Progenitor cell of endocrine pancreas (in vitro differentiated cells): Measurements from ENCODE around the gene HDAC6. TPM values are rescaled to one million over a fixed set of nuclear protein-coding genes. Genes with fewer than 3 reads are reported as not detected.

Experiments
- DNase-seq: peaks from one replicate; pipeline ENCODE4 v3.0.0; 2021; ENCODE audit warnings: low spot score; ENCODE audit not compliant: unreplicated experiment
- H3K27ac Mint-ChIP-seq: 2 replicates; pipeline ENCODE4 v1.8.0; 2021; ENCODE audit warnings: mild to moderate bottlenecking, moderate library complexity, mixed read lengths
- H3K27me3 Mint-ChIP-seq: 2 replicates; pipeline ENCODE4 v1.8.0; 2021; ENCODE audit warnings: mixed read lengths
- H3K36me3 Mint-ChIP-seq: 2 replicates; pipeline ENCODE4 v1.8.0; 2022; ENCODE audit warnings: mixed read lengths; ENCODE audit not compliant: insufficient read depth
- H3K4me1 Mint-ChIP-seq: 2 replicates; pipeline ENCODE4 v1.8.0; 2021; ENCODE audit warnings: low read depth, mixed read lengths
- H3K4me3 Mint-ChIP-seq: 2 replicates; pipeline ENCODE4 v1.8.0; 2021; ENCODE audit warnings: low read depth, mild to moderate bottlenecking, moderate library complexity, mixed read lengths
- H3K9me3 Mint-ChIP-seq: 2 replicates; pipeline ENCODE4 v1.8.0; 2021; ENCODE audit warnings: low read depth, mixed read lengths
- CTCF ChIP-seq: fragments of 200-600 bp; sonication (generic); IDR thresholded peaks from one replicate; pipeline ENCODE4 v1.5.0; 2021; ENCODE audit warnings: antibody characterized with exemption, mild to moderate bottlenecking; ENCODE audit not compliant: unreplicated experiment
- total RNA-seq: library from RNA; stranded (reverse); gene quantifications from 2 replicates; pipeline ENCODE4 v1.2.1, GENCODE V29; 2021

Gene HDAC6
- total RNA-seq, 1 donor from 2014 or later = 261 TPM

- Mint-ChIP-seq H3K4me1 (no peaks in the 10 kb centered on the region), H3K4me3 (no peak overlapping the region), H3K27me3 (peaks cover 60% of the 10 kb centered on the region), H3K27ac (no peak overlapping the region), H3K36me3 (peaks cover 9% of the 10 kb centered on the region), H3K9me3 (peaks cover 6% of the 10 kb centered on the region)
- TF ChIP-seq CTCF = no peak
- DNase-seq = no peak
Observed at GRCh38 chrX:48831136-48831908, 29.5 kb downstream of the HDAC6 start.

DNA sequence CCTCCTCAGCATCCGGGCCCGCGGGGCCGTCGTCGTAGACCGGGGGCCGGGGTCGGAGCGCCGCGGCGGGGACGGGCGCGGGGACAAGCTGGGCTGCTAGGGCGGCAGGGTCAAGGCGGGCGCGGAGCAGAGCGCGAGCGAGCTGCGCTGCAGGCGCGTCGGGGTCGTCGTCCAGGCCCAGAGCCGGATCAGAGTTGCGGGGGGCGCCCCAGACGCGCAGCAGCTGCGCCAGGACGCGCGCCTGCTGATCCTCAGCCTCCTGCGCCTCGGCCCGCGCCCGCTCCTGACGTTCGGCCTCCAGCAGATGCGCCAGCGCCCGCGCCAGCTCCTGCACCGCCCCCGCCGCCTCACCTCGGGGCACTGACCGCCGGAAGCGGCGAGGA lies 30.0 kb downstream of the HDAC6 start:
- Mint-ChIP-seq H3K4me3 (no peak overlapping the region), H3K27ac (no peak overlapping the region), H3K4me1 (no peaks in the 10 kb centered on the region), H3K36me3 (peaks cover 9% of the 10 kb centered on the region), H3K27me3 (peaks cover 63% of the 10 kb centered on the region), H3K9me3 (peaks cover 8% of the 10 kb centered on the region)
- no peak for TF ChIP-seq CTCF
- no peak for DNase-seq

- Mint-ChIP-seq H3K4me3 (peak overlapping the region; percentile 71), H3K36me3 (peaks cover under 1% of the 10 kb centered on the region), H3K9me3 (peaks cover 4% of the 10 kb centered on the region), H3K4me1 (no peaks in the 10 kb centered on the region), H3K27me3 (peaks cover 52% of the 10 kb centered on the region), H3K27ac (no peak overlapping the region)
- DNase-seq = no peak
- no peak for TF ChIP-seq CTCF
Observed at GRCh38 chrX:48833542-48834138, 31.8 kb downstream of the HDAC6 start.

GRCh38 chrX:48834383-48834709 lies 32.5 kb downstream of the HDAC6 start:
- H3K4me1 Mint-ChIP-seq = no peaks in the 10 kb centered on the region
- H3K9me3 Mint-ChIP-seq = peaks cover 4% of the 10 kb centered on the region
- H3K4me3 Mint-ChIP-seq = peak overlapping the region; percentile 71
- TF ChIP-seq CTCF = no peak
- H3K27ac Mint-ChIP-seq = no peak overlapping the region
- H3K36me3 Mint-ChIP-seq = no peaks in the 10 kb centered on the region
- DNase-seq = no peak
- peaks cover 48% of the 10 kb centered on the region for H3K27me3 Mint-ChIP-seq

GRCh38 chrX:48835524-48836329 lies 33.9 kb downstream of the HDAC6 start, which contains the start of gene PCSK1N:
TSS of gene PCSK1N (minus strand) at chrX:48835610. CDS start at chrX:48835532, 78 bp downstream.
- no peak for DNase-seq
- Mint-ChIP-seq H3K27me3 (peaks cover 36% of the 10 kb centered on the region), H3K4me1 (no peaks in the 10 kb centered on the region)

More at GRCh38 chrX:48835524-48836329, 33.9 kb downstream of the HDAC6 start, which contains the start of gene PCSK1N:
- Mint-ChIP-seq H3K27ac (peak within 1 kb of the TSS; percentile 64), H3K36me3 (no peaks in the 10 kb centered on the region), H3K9me3 (peaks cover 4% of the 10 kb centered on the region), H3K4me3 (peak within 1 kb of the TSS; percentile 71)
- TF ChIP-seq CTCF = no peak
